HepG2 (cell line): Measurements from ENCODE around the gene HAGHL. TPM values are rescaled to one million over a fixed set of nuclear protein-coding genes. Genes with fewer than 3 reads are reported as not detected.

Source experiments
- ETV5 ChIP-seq: IDR thresholded peaks from 2 replicates; pipeline ENCODE4 v1.6.1; 2018; ENCODE audit warnings: missing biosample characterization, missing genetic modification reagents, inconsistent platforms, borderline replicate concordance
- HOXD1 ChIP-seq: sonication (generic); formaldehyde crosslinking; IDR thresholded peaks from 2 replicates; pipeline ENCODE4 v1.5.0; 2020; ENCODE audit warnings: missing genetic modification reagents
- JUNB ChIP-seq: sonication (generic); formaldehyde crosslinking; IDR thresholded peaks from 2 replicates; pipeline ENCODE4 v1.8.0; 2022; ENCODE audit warnings: missing genetic modification reagents, mild to moderate bottlenecking, borderline replicate concordance
- MXD4 ChIP-seq: IDR thresholded peaks from 2 replicates; pipeline ENCODE4 v1.6.1; 2016; ENCODE audit warnings: mild to moderate bottlenecking, missing biosample characterization, missing genetic modification reagents
- SMYD3 ChIP-seq: sonication (generic); formaldehyde crosslinking; IDR thresholded peaks from 2 replicates; pipeline ENCODE4 v1.8.1; 2023; ENCODE audit warnings: mild to moderate bottlenecking, missing genetic modification reagents
- ZNF546 ChIP-seq: sonication (generic); formaldehyde crosslinking; conservative IDR thresholded peaks from 2 replicates; pipeline ENCODE4 v1.8.1; 2023; ENCODE audit warnings: mild to moderate bottlenecking, missing genetic modification reagents
- ZNF556 ChIP-seq: sonication (generic); formaldehyde crosslinking; IDR thresholded peaks from 2 replicates; pipeline ENCODE4 v1.4.0; 2020; ENCODE audit warnings: mild to moderate bottlenecking, missing genetic modification reagents, borderline replicate concordance
- ZNF841 ChIP-seq: sonication (generic); formaldehyde crosslinking; IDR thresholded peaks from 2 replicates; pipeline ENCODE4 v1.8.1; 2023; ENCODE audit warnings: missing genetic modification reagents, borderline replicate concordance
- polyA plus RNA-seq, 8 experiments: library from polyadenylated mRNA; depleted of rRNA in 3 of 8; stranded (reverse) in 7 of 8; unstranded in 1 of 8; fragments of >200 nt; fragmentation: Illumina TruSeq in 4 of 8; extraction: Trizol in 4 of 8; gene quantifications; 2 replicates each; pipeline versions ENCODE4 v1.2.1 to v1.2.3, GENCODE V29; 2011 to 2016; ENCODE audit warnings: low read depth in 4 of 8, missing spikeins in 1 of 8, mixed read lengths in 1 of 8; ENCODE audit not compliant: insufficient read depth in 1 of 8
- total RNA-seq, 5 experiments: library from RNA; depleted of rRNA; stranded (reverse); fragments of >200 nt; fragmentation: Illumina TruSeq; extraction: Trizol; gene quantifications; 2 replicates each; pipeline ENCODE4 v1.2.3, GENCODE V29; 2016; ENCODE audit warnings: low read depth in 1 of 5
- TF ChIP-seq, protein P1 (sequence below), 2 experiments: sonication (generic) in 1 of 2; formaldehyde crosslinking in 1 of 2; IDR thresholded peaks; 2 replicates each; pipeline versions ENCODE4 v1.4.0 to v1.6.1; 2018 to 2020; ENCODE audit warnings: missing genetic modification reagents in 2 of 2, borderline replicate concordance in 1 of 2, low read depth in 1 of 2, mild to moderate bottlenecking in 1 of 2, missing biosample characterization in 1 of 2
- TF ChIP-seq, protein P2 (sequence below): sonication (generic); formaldehyde crosslinking; conservative IDR thresholded peaks from 2 replicates; pipeline ENCODE4 v1.5.0; 2020; ENCODE audit warnings: missing genetic modification reagents
- TF ChIP-seq, protein P3 (sequence below): sonication (generic); formaldehyde crosslinking; IDR thresholded peaks from 2 replicates; pipeline ENCODE4 v1.4.0; 2020; ENCODE audit warnings: missing genetic modification reagents
- TF ChIP-seq, protein P4 (sequence below): sonication (generic); formaldehyde crosslinking; conservative IDR thresholded peaks from 2 replicates; pipeline ENCODE4 v1.8.0; 2022; ENCODE audit warnings: mild to moderate bottlenecking, moderate library complexity, missing genetic modification reagents
- TF ChIP-seq, protein P5 (sequence below): sonication (generic); formaldehyde crosslinking; IDR thresholded peaks from 2 replicates; pipeline ENCODE4 v1.8.1; 2023; ENCODE audit warnings: mild to moderate bottlenecking, inconsistent platforms, moderate library complexity, missing genetic modification reagents, borderline replicate concordance

Gene HAGHL
- total and polyA plus RNA-seq, 2 of the 13 experiments (the other 11 are each of a cell fraction or from before 2014, with no cell fraction given): 3.4 to 8.4 TPM

DNA sequence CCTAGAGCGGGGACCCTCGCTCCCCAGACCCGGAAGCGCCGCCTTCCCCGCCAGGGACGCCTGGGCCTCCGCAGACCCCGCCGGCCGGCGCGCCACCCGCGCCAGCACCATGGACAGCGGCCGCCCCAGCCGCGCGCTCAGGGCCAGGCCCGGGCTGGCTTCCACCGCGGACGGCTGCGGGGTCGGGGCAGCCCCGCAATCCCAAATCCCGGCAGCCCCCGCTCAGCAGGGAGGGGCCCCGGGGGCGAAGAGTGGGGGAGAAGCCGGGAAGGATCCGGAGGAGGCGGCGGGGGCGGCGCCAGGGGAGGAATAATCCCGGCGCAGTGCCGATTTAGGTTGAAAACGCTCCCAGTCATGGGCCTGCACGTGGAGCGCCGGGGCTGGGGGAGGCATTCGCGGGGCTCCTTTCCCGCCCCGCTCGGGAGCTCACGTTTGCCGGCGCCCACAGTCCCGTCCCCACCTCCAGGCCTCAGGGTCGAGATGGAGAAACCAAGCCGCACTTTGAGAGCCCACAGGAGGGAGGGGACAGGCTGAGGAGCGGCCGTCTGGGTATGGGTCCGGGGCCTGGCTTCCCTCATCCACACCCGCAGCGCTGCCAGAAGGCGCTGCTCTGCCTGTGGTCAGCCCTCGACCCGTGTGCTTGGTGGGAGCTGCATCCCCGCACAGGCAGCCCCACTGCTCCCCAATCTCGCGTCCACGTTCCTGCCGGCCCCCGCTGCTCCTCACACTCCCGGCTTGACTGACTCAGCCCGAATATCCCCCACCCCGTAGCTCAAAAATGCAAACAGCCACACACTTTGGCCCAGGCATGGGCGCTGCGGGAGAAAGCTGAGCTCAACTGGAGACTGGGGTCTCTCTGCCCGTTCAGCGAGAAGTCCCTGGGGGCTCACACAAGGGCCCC lies 26.0 kb upstream of the HAGHL start (continued):
- TF ChIP-seq, protein P1, sequence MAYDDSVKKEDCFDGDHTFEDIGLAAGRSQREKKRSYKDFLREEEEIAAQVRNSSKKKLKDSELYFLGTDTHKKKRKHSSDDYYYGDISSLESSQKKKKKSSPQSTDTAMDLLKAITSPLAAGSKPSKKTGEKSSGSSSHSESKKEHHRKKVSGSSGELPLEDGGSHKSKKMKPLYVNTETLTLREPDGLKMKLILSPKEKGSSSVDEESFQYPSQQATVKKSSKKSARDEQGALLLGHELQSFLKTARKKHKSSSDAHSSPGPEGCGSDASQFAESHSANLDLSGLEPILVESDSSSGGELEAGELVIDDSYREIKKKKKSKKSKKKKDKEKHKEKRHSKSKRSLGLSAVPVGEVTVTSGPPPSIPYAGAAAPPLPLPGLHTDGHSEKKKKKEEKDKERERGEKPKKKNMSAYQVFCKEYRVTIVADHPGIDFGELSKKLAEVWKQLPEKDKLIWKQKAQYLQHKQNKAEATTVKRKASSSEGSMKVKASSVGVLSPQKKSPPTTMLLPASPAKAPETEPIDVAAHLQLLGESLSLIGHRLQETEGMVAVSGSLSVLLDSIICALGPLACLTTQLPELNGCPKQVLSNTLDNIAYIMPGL (CRISPR knock-in tag; IDR thresholded peaks at IDR 0.05; ENCODE audit: borderline replicate concordance in 1 of 2, low read depth in 1 of 2): no peak
- TF ChIP-seq, protein P2, sequence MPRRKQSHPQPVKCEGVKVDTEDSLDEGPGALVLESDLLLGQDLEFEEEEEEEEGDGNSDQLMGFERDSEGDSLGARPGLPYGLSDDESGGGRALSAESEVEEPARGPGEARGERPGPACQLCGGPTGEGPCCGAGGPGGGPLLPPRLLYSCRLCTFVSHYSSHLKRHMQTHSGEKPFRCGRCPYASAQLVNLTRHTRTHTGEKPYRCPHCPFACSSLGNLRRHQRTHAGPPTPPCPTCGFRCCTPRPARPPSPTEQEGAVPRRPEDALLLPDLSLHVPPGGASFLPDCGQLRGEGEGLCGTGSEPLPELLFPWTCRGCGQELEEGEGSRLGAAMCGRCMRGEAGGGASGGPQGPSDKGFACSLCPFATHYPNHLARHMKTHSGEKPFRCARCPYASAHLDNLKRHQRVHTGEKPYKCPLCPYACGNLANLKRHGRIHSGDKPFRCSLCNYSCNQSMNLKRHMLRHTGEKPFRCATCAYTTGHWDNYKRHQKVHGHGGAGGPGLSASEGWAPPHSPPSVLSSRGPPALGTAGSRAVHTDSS: no peak
- TF ChIP-seq ZNF546 (CRISPR knock-in tag): 0 out of 2 replicates have a peak, but pooled peaks have one; percentile 38
- TF ChIP-seq JUNB (CRISPR knock-in tag): 0 out of 2 replicates have a peak, but pooled peaks have one; percentile 14
- TF ChIP-seq MXD4 (CRISPR knock-in tag): peak; percentile 46; the same call in 1 of the 2 replicates
- TF ChIP-seq, protein P3, sequence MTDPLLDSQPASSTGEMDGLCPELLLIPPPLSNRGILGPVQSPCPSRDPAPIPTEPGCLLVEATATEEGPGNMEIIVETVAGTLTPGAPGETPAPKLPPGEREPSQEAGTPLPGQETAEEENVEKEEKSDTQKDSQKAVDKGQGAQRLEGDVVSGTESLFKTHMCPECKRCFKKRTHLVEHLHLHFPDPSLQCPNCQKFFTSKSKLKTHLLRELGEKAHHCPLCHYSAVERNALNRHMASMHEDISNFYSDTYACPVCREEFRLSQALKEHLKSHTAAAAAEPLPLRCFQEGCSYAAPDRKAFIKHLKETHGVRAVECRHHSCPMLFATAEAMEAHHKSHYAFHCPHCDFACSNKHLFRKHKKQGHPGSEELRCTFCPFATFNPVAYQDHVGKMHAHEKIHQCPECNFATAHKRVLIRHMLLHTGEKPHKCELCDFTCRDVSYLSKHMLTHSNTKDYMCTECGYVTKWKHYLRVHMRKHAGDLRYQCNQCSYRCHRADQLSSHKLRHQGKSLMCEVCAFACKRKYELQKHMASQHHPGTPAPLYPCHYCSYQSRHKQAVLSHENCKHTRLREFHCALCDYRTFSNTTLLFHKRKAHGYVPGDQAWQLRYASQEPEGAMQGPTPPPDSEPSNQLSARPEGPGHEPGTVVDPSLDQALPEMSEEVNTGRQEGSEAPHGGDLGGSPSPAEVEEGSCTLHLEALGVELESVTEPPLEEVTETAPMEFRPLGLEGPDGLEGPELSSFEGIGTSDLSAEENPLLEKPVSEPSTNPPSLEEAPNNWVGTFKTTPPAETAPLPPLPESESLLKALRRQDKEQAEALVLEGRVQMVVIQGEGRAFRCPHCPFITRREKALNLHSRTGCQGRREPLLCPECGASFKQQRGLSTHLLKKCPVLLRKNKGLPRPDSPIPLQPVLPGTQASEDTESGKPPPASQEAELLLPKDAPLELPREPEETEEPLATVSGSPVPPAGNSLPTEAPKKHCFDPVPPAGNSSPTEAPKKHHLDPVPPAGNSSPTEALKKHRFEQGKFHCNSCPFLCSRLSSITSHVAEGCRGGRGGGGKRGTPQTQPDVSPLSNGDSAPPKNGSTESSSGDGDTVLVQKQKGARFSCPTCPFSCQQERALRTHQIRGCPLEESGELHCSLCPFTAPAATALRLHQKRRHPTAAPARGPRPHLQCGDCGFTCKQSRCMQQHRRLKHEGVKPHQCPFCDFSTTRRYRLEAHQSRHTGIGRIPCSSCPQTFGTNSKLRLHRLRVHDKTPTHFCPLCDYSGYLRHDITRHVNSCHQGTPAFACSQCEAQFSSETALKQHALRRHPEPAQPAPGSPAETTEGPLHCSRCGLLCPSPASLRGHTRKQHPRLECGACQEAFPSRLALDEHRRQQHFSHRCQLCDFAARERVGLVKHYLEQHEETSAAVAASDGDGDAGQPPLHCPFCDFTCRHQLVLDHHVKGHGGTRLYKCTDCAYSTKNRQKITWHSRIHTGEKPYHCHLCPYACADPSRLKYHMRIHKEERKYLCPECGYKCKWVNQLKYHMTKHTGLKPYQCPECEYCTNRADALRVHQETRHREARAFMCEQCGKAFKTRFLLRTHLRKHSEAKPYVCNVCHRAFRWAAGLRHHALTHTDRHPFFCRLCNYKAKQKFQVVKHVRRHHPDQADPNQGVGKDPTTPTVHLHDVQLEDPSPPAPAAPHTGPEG: peak; percentile 86; the same call in 1 of the 2 replicates
- TF ChIP-seq SMYD3 (CRISPR knock-in tag): no peak
- 0 out of 2 replicates have a peak, but pooled peaks have one; percentile 13 for TF ChIP-seq ETV5 (CRISPR knock-in tag)
- TF ChIP-seq, protein P4, sequence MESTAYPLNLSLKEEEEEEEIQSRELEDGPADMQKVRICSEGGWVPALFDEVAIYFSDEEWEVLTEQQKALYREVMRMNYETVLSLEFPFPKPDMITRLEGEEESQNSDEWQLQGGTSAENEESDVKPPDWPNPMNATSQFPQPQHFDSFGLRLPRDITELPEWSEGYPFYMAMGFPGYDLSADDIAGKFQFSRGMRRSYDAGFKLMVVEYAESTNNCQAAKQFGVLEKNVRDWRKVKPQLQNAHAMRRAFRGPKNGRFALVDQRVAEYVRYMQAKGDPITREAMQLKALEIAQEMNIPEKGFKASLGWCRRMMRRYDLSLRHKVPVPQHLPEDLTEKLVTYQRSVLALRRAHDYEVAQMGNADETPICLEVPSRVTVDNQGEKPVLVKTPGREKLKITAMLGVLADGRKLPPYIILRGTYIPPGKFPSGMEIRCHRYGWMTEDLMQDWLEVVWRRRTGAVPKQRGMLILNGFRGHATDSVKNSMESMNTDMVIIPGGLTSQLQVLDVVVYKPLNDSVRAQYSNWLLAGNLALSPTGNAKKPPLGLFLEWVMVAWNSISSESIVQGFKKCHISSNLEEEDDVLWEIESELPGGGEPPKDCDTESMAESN: peak; percentile 79; the same call in 1 of the 2 replicates
- TF ChIP-seq ZNF841 (CRISPR knock-in tag): peak; percentile 88; the same call in 1 of the 2 replicates
- TF ChIP-seq, protein P5, sequence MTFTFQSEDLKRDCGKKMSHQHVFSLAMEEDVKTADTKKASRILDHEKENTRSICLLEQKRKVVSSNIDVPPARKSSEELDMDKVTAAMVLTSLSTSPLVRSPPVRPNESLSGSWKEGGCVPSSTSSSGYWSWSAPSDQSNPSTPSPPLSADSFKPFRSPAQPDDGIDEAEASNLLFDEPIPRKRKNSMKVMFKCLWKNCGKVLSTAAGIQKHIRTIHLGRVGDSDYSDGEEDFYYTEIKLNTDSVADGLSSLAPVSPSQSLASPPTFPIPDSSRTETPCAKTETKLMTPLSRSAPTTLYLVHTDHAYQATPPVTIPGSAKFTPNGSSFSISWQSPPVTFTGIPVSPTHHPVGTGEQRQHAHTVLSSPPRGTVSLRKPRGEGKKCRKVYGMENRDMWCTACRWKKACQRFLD (CRISPR knock-in tag): 0 out of 2 replicates have a peak, but pooled peaks have one; percentile 68
- 0 out of 2 replicates have a peak, but pooled peaks have one; percentile 66 for TF ChIP-seq HOXD1 (CRISPR knock-in tag)
- TF ChIP-seq ZNF556 (CRISPR knock-in tag): 0 out of 2 replicates have a peak, but pooled peaks have one; percentile 61
